Liver (tissue), 9 donors: ENCODE data around the gene SMAD7. TPM values are rescaled to one million over a fixed set of nuclear protein-coding genes. Genes with fewer than 3 reads are reported as not detected.

Experiments
- DNase-seq: peaks from one replicate; pipeline ENCODE4 v3.0.0-alpha.2; 2017; ENCODE audit warnings: low spot score
- H3K27ac ChIP-seq, 2 donors: one replicate each; pipeline ENCODE4 v1.7.0; 2013; ENCODE audit warnings: inconsistent platforms in 2 of 2, low read length in 2 of 2, control low read depth in 1 of 2, low read depth in 1 of 2, mild to moderate bottlenecking in 1 of 2
- H3K27me3 ChIP-seq, 4 donors: one replicate each; pipeline versions ENCODE4 v1.6.1 to v1.7.0; 2013; ENCODE audit warnings: low read length in 3 of 4, inconsistent platforms in 1 of 4, mild to moderate bottlenecking in 1 of 4, moderate library complexity in 1 of 4; ENCODE audit not compliant: control insufficient read depth in 4 of 4, insufficient read depth in 4 of 4
- H3K36me3 ChIP-seq, 4 donors: one replicate each; pipeline versions ENCODE4 v1.6.1 to v1.7.0; 2013; ENCODE audit warnings: low read length in 3 of 4, mild to moderate bottlenecking in 3 of 4, low read depth in 1 of 4, moderate library complexity in 1 of 4; ENCODE audit not compliant: control insufficient read depth in 4 of 4, insufficient read depth in 3 of 4
- H3K4me1 ChIP-seq, 4 donors: one replicate each; pipeline versions ENCODE4 v1.6.1 to v1.7.0; 2013; ENCODE audit warnings: low read length in 3 of 4, mild to moderate bottlenecking in 3 of 4, moderate library complexity in 1 of 4; ENCODE audit not compliant: control insufficient read depth in 4 of 4, insufficient read depth in 4 of 4
- H3K4me3 ChIP-seq, 3 donors: one replicate each; pipeline versions ENCODE4 v1.6.1 to v1.7.0; 2013; ENCODE audit warnings: low read length in 3 of 3, control low read depth in 1 of 3, low read depth in 1 of 3, mild to moderate bottlenecking in 1 of 3
- H3K9ac ChIP-seq, 2 donors: one replicate each; pipeline ENCODE4 v1.7.0; 2013; ENCODE audit warnings: low read length in 2 of 2, mild to moderate bottlenecking in 2 of 2, moderate library complexity in 2 of 2, control low read depth in 1 of 2, low read depth in 1 of 2
- H3K9me3 ChIP-seq, 4 donors: one replicate each; pipeline versions ENCODE4 v1.6.1 to v1.7.0; 2013; ENCODE audit warnings: low read length in 3 of 4; ENCODE audit not compliant: control insufficient read depth in 4 of 4
- EGR1 ChIP-seq, 2 donors: IDR thresholded peaks; 2 replicates each; pipeline ENCODE4 v1.6.1; 2016 to 2018; ENCODE audit warnings: antibody characterized with exemption in 2 of 2, low read depth in 2 of 2
- FOXA1 ChIP-seq: IDR thresholded peaks from 2 replicates; pipeline ENCODE4 v1.6.1; 2016; ENCODE audit warnings: antibody characterized with exemption
- FOXA2 ChIP-seq: IDR thresholded peaks from 2 replicates; pipeline ENCODE4 v1.6.1; 2016; ENCODE audit warnings: antibody characterized with exemption
- GABPA ChIP-seq, 2 donors: IDR thresholded peaks in 1 of 2; conservative IDR thresholded peaks in 1 of 2; 2 replicates each; pipeline ENCODE4 v1.6.1; 2016; ENCODE audit warnings: antibody characterized with exemption in 2 of 2, mild to moderate bottlenecking in 1 of 2, moderate library complexity in 1 of 2
- HNF4A ChIP-seq, 2 donors: conservative IDR thresholded peaks; 2 replicates each; pipeline ENCODE4 v1.6.1; 2016; ENCODE audit warnings: antibody characterized with exemption in 2 of 2, mild to moderate bottlenecking in 2 of 2
- HNF4G ChIP-seq: IDR thresholded peaks from 2 replicates; pipeline ENCODE4 v1.6.1; 2016; ENCODE audit warnings: antibody characterized with exemption
- JUND ChIP-seq, 2 donors: IDR thresholded peaks; 2 replicates each; pipeline ENCODE4 v1.6.1; 2016; ENCODE audit warnings: antibody characterized with exemption in 2 of 2
- NR2F2 ChIP-seq: IDR thresholded peaks from 2 replicates; pipeline ENCODE4 v1.6.1; 2016; ENCODE audit warnings: antibody characterized with exemption
- RAD21 ChIP-seq, 2 donors: IDR thresholded peaks; 2 replicates each; pipeline ENCODE4 v1.6.1; 2016; ENCODE audit warnings: antibody characterized with exemption in 2 of 2, mild to moderate bottlenecking in 2 of 2
- RXRA ChIP-seq, 2 donors: IDR thresholded peaks; 2 replicates each; pipeline ENCODE4 v1.6.1; 2017 to 2018; ENCODE audit warnings: antibody characterized with exemption in 2 of 2, mild to moderate bottlenecking in 1 of 2
- SP1 ChIP-seq: IDR thresholded peaks from 2 replicates; pipeline ENCODE4 v1.6.1; 2018; ENCODE audit warnings: antibody characterized with exemption, mild to moderate bottlenecking
- TAF1 ChIP-seq: conservative IDR thresholded peaks from 2 replicates; pipeline ENCODE4 v1.6.1; 2016; ENCODE audit warnings: antibody characterized with exemption, mild to moderate bottlenecking
- YY1 ChIP-seq: IDR thresholded peaks from 2 replicates; pipeline ENCODE4 v1.6.1; 2016; ENCODE audit warnings: antibody characterized with exemption, mild to moderate bottlenecking
- WGBS: extraction: QIAGEN DNeasy Blood & Tissue Kit; methylation state at CpG from one replicate; pipeline ENCODE4 v1.1.7; 2013; 5-methylcytosine and 5-hydroxymethylcytosine counted together
- polyA plus RNA-seq, 2 donors: library from polyadenylated mRNA; stranded (reverse) in 1 of 2; unstranded in 1 of 2; fragments of 200-250 nt in 1 of 2; fragments of >200 nt in 1 of 2; fragmentation: Nextera tagmentation in 1 of 2; extraction: Ambion mirVana in 1 of 2; gene quantifications; one replicate each; pipeline versions ENCODE4 v1.2.1 to v1.2.3, GENCODE V29; 2013 to 2015
- total RNA-seq, 2 donors: library from RNA; depleted of rRNA; stranded (reverse); fragments of >200 nt; gene quantifications; one replicate each; pipeline ENCODE4 v1.2.3, GENCODE V29; 2014
- TF ChIP-seq, protein P1 (sequence below): IDR thresholded peaks from 2 replicates; pipeline ENCODE4 v1.6.1; 2016; ENCODE audit warnings: antibody characterized with exemption
- TF ChIP-seq, protein P2 (sequence below): fragments of 150-350 bp; IDR thresholded peaks from 2 replicates; pipeline ENCODE4 v1.5.1; 2017; ENCODE audit warnings: improper control_type of control experiment, low read depth, low read length; ENCODE audit not compliant: missing input control
- TF ChIP-seq, protein P3 (sequence below): IDR thresholded peaks from 2 replicates; pipeline ENCODE4 v1.6.1; 2016; ENCODE audit warnings: antibody characterized with exemption, mild to moderate bottlenecking
- donor health status: healthy.
- donor health status: healthy.
- donor health status: healthy.
- donor health status: healthy.
- donor health status: healthy.

The SMAD7 gene
- total and polyA plus RNA-seq, 4 donors, result 3.2 to 11.8 (median 10.1) TPM

DNA sequence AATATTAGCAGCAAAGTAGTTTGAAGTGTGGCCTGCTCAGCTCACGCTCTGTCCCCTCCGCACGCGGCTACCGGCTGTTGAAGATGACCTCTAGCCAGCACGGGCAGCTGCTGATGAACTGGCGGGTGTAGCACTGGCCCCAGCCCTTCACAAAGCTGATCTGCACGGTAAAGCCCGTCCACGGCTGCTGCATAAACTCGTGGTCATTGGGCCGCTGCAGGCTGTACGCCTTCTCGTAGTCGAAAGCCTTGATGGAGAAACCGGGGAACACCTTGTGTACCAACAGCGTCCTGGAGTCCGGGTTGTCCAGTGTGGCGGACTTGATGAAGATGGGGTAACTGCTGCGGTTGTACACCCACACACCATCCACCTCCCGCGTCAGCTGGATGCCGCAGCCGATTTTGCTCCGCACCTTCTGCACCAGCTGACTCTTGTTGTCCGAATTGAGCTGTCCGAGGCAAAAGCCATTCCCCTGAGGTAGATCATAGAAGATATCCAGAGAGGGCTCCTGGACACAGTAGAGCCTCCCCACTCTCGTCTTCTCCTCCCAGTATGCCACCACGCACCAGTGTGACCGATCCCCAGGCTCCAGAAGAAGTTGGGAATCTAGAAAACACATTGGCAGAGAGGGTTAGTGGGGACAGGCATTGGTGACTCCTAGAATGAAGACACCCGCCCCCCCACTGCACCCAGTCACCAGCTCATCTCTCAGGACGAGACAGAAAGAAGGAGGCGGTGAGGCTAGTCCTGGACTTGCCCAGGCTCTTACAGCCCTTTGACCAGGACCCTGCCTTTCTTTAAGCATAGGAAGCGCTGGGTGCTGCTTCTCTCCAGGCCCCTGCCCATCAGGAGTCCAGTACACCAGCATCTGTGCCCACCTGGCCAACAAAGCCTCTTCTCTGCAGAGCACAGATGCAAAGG lies 29.2 kb downstream of the SMAD7 start:
- 90% methylated on average over 34 of the region's 34 CpGs for WGBS
- TF ChIP-seq HNF4A (conservative IDR thresholded peaks at IDR 0.05) (no peak), JUND (IDR thresholded peaks at IDR 0.05) (no peak), SP1 (no peak), HNF4G (no peak), RAD21 (IDR thresholded peaks at IDR 0.05) (no peak), FOXA2 (no peak), FOXA1 (no peak), NR2F2 (no peak)
- H3K9ac ChIP-seq, result no peak overlapping the region

DNA sequence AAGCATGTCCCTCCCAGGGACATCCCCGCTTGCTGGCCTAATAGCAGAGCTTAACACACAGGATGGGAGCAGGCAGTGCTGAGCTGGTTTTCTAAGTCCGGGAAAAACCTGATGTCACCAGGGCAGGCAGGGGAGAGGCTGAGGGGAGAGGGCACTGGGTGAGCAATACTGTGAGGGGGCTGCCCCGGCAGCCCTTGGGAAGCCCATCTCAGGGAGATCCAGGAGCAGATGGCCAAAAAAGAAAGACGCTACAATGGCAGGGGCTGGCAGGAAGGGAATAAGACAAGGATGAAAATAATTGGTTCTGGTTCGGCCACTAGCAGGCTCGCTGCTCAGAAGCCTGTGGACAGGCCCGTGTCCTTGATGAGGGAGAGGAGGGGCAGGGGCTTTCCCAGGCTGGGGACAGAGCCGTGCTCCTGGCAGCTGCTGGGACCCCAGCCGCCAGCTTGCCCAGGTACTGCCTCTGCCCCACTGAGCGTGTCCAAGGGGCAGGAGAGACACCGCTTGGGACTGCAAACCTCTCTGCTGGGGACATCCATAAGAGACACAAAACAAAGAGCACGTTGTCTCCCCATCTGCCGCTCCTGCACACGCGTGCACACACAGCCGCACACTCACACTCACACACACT lies 30.2 kb downstream of the SMAD7 start:
- 84% methylated on average over 16 of the region's 16 CpGs for WGBS
- no peak overlapping the region for H3K27ac ChIP-seq
- no peaks in the 10 kb centered on the region for H3K9me3 ChIP-seq
- TF ChIP-seq GABPA (IDR thresholded peaks at IDR 0.05 in 1 of 2, conservative IDR thresholded peaks at IDR 0.05 in 1 of 2) (no peak), FOXA2 (no peak), SP1 (no peak), EGR1 (IDR thresholded peaks at IDR 0.05; ENCODE audit: low read depth in 2 of 2) (no peak), HNF4G (no peak), RXRA (IDR thresholded peaks at IDR 0.05) (no peak), NR2F2 (no peak), YY1 (no peak), TAF1 (no peak), JUND (IDR thresholded peaks at IDR 0.05) (no peak)
- TF ChIP-seq, protein P1, sequence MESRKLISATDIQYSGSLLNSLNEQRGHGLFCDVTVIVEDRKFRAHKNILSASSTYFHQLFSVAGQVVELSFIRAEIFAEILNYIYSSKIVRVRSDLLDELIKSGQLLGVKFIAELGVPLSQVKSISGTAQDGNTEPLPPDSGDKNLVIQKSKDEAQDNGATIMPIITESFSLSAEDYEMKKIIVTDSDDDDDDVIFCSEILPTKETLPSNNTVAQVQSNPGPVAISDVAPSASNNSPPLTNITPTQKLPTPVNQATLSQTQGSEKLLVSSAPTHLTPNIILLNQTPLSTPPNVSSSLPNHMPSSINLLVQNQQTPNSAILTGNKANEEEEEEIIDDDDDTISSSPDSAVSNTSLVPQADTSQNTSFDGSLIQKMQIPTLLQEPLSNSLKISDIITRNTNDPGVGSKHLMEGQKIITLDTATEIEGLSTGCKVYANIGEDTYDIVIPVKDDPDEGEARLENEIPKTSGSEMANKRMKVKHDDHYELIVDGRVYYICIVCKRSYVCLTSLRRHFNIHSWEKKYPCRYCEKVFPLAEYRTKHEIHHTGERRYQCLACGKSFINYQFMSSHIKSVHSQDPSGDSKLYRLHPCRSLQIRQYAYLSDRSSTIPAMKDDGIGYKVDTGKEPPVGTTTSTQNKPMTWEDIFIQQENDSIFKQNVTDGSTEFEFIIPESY, result no peak
- TF ChIP-seq, protein P2, sequence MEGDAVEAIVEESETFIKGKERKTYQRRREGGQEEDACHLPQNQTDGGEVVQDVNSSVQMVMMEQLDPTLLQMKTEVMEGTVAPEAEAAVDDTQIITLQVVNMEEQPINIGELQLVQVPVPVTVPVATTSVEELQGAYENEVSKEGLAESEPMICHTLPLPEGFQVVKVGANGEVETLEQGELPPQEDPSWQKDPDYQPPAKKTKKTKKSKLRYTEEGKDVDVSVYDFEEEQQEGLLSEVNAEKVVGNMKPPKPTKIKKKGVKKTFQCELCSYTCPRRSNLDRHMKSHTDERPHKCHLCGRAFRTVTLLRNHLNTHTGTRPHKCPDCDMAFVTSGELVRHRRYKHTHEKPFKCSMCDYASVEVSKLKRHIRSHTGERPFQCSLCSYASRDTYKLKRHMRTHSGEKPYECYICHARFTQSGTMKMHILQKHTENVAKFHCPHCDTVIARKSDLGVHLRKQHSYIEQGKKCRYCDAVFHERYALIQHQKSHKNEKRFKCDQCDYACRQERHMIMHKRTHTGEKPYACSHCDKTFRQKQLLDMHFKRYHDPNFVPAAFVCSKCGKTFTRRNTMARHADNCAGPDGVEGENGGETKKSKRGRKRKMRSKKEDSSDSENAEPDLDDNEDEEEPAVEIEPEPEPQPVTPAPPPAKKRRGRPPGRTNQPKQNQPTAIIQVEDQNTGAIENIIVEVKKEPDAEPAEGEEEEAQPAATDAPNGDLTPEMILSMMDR, result no peak
- TF ChIP-seq, protein P3, sequence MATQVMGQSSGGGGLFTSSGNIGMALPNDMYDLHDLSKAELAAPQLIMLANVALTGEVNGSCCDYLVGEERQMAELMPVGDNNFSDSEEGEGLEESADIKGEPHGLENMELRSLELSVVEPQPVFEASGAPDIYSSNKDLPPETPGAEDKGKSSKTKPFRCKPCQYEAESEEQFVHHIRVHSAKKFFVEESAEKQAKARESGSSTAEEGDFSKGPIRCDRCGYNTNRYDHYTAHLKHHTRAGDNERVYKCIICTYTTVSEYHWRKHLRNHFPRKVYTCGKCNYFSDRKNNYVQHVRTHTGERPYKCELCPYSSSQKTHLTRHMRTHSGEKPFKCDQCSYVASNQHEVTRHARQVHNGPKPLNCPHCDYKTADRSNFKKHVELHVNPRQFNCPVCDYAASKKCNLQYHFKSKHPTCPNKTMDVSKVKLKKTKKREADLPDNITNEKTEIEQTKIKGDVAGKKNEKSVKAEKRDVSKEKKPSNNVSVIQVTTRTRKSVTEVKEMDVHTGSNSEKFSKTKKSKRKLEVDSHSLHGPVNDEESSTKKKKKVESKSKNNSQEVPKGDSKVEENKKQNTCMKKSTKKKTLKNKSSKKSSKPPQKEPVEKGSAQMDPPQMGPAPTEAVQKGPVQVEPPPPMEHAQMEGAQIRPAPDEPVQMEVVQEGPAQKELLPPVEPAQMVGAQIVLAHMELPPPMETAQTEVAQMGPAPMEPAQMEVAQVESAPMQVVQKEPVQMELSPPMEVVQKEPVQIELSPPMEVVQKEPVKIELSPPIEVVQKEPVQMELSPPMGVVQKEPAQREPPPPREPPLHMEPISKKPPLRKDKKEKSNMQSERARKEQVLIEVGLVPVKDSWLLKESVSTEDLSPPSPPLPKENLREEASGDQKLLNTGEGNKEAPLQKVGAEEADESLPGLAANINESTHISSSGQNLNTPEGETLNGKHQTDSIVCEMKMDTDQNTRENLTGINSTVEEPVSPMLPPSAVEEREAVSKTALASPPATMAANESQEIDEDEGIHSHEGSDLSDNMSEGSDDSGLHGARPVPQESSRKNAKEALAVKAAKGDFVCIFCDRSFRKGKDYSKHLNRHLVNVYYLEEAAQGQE, result no peak
- H3K27me3 ChIP-seq, result no peaks in the 10 kb centered on the region
- H3K36me3 ChIP-seq, result peaks cover 5 to 15% (median 7%) of the 10 kb centered on the region in 4 donors
- no peak overlapping the region for H3K4me3 ChIP-seq
- H3K4me1 ChIP-seq, result peaks cover 7 to 42% (median 19%) of the 10 kb centered on the region in 4 donors
- no peak overlapping the region for H3K9ac ChIP-seq
- DNase-seq, result no peak

More for the DNA sequence above, 29.2 kb downstream of the SMAD7 start:
- Histone ChIP-seq H3K27ac (no peak overlapping the region), H3K4me1 (peaks cover 12 to 50% (median 28%) of the 10 kb centered on the region in 4 donors), H3K27me3 (no peaks in the 10 kb centered on the region), H3K4me3 (no peak overlapping the region), H3K9me3 (no peaks in the 10 kb centered on the region), H3K36me3 (peaks cover 5 to 15% (median 7%) of the 10 kb centered on the region in 4 donors)
- DNase-seq, result no peak
